ENCODE measurements around the gene SRGAP1.

DNA sequence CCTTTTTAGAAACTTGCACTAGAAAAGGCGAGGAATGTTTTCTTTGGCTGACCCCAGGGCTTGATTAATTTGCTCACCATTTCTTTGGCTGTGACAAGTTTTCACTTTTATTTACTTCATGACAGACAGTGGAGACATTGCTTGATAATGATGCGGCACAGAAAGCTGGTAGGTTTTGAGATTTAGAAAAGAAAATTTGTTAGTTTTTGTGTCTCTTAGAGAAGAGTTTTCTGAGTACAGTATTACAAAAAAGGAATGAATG lies 18.4 kb downstream of the SRGAP1 start:
- TF ChIP-seq CTCF (IDR thresholded peaks at IDR 0.05), result no peak
- no peak for TF ChIP-seq EZH2 (IDR thresholded peaks at IDR 0.05)
